AG09319 (cell line): ENCODE results near the gene HDAC9.

ENCODE experiments used
- DNase-seq: peaks from one replicate; pipeline ENCODE4 v3.0.0-alpha.2; 2010; ENCODE audit warnings: low read depth; ENCODE audit errors: extremely low read depth
- TF ChIP-seq, protein P1 (sequence below): IDR thresholded peaks from 2 replicates; pipeline ENCODE4 v1.5.1; 2011; ENCODE audit warnings: low read depth, mild to moderate bottlenecking, inconsistent platforms, low read length, moderate library complexity

HDAC9 gene

DNA sequence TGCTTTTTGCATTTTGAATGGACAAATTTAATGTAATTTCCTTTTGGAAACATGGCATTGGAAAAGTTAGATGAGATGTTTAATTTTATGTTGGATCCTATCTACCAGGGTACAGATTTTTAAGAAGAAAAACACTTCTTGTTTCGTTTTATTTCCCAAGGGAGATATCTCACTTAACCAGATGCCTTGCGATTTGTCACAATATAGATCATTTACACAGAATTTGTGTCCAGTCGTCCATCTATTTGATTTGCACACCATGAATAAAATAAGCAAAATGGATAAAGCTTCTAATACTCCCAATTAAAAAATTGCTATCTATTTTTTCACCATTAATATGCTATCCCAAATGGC, 25.7 kb downstream of the HDAC9 start:
- TF ChIP-seq, protein P1, sequence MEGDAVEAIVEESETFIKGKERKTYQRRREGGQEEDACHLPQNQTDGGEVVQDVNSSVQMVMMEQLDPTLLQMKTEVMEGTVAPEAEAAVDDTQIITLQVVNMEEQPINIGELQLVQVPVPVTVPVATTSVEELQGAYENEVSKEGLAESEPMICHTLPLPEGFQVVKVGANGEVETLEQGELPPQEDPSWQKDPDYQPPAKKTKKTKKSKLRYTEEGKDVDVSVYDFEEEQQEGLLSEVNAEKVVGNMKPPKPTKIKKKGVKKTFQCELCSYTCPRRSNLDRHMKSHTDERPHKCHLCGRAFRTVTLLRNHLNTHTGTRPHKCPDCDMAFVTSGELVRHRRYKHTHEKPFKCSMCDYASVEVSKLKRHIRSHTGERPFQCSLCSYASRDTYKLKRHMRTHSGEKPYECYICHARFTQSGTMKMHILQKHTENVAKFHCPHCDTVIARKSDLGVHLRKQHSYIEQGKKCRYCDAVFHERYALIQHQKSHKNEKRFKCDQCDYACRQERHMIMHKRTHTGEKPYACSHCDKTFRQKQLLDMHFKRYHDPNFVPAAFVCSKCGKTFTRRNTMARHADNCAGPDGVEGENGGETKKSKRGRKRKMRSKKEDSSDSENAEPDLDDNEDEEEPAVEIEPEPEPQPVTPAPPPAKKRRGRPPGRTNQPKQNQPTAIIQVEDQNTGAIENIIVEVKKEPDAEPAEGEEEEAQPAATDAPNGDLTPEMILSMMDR = no peak
- DNase-seq = no peak

DNA sequence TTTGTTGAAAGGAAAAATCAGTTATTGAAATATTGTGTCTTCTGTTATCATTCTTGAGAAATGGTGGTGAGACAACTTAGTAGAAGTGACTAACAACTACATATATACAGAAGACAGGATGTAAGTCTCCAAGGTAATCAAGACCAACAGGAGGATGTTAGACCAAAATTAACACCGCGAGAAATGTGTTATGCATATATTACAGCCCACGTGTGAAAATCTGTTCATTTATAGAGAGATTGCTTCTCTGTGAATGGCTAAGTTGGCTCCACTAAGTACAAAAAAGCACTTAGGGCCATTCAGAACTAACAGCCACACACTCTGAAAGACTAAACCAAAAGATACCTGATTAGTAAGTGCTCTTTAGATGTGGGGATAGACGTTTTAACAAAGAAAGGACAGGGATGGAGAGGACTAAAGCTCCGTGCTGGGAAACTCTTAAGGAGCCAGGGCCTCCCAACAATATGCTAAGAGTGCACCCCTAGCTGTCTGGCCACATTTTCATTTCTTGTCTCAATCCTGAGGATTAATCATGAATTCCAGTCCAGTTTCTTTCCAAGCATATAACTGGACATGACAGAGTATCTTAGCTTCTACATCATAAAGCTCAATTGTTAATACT, 26.5 kb downstream of the HDAC9 start:
- TF ChIP-seq, protein P1 = no peak
- no peak for DNase-seq

DNA sequence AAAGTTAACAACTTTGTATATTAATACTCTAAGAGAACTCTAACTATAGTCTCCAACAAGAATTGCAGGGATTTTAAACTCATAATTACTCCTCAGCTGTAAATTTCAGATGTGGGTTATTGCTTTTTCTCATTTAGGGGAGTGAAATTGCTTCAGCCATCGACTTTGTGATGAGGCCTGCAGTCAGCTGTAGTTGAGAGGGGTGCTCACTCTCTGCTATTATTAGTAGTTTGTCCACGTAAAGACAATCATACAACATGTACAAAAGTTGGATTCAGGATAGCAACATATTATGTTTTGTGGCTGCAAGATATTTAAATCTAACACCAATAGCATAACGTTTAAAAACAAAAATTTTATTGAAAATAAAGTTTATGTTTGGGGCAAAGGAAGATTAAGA, 28.7 kb downstream of the HDAC9 start:
- TF ChIP-seq, protein P1 = no peak
- no peak for DNase-seq

DNA sequence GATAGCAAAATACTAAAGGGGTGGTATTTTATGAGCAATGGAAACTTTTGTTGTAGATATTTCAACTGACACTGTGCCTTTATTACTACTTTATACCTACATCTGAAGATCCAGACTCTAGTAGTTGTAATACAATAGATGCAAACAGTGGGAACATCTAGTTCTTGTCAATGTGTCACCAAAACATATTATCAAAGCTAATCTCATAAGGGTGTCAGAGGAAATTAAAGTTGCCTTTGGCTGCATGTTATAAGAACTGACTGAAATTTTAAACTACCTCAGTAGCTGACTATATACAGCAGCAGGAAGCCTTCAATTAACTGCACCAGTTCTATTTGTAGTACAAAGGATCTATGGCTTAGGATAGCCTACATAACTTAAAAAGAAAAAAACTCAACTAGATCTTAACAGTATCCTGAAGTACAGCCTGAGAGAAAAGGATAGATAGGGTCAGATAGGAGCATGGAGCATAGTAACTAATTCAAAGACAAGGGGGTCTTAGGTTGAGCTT, 30.9 kb downstream of the HDAC9 start:
- no peak for DNase-seq
- TF ChIP-seq, protein P1 = no peak

DNA sequence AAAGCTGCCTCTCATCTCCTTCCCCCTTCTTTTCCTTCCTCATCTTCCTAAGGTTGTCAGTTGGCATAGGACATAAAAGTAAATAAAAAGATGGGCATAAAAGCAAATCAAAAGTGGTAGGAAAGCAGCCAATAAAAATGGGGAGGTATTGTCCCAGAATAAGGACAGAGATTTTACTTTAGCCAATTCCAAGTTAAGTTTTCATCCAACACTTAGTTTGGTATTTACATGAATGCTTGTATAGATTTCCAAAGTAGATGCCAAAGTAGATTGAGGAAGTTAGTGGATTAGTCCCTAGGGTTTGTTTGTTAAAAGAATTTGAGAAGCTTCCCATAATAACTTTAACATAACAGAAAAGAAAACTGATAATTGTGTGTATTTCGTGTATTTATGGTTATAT, 33.7 kb downstream of the HDAC9 start:
- TF ChIP-seq, protein P1 = no peak
- no peak for DNase-seq

DNA sequence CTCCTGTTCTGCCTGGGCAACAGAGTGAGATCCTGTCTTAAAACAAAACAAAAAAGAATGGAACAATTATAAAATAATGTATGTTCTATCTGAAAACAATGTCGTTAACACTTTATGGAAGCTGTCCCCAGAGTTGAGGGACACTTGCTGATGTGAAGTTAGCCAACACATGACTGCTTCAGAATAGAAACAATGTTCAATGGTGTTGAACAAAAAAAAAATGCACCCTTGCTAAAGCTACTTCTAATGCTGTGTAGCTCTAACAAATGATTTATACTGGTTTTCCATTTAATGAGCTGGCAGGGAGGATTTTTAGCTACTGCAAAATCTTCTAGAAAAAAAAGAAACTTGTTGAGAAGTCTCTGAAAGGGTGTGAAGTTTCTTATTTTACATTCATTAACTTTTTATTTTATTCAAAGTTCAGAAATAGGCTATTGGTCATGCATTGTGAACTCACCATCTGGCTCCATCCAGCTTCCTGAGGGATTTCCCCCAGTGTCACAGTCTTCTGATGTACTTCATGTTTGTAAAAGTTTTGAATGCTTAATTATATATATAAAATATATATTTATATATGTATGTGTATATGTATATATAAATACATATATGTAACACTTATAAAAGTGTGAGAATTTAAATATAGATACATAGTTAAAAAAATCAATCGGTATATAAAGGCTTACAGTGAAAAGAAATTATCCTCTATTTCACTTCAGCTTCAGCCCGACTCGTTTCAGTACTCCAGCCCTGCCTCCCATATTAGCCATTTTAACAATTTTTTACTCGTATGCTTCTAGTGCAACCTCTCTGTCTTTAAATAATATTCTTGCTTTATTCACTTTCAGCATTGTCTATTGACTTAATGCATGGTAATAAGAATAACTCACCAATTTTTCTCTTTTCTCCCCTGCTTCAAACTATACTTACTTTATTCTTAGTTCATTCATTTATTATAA, 35.0 kb downstream of the HDAC9 start:
- TF ChIP-seq, protein P1 = no peak
- no peak for DNase-seq

DNA sequence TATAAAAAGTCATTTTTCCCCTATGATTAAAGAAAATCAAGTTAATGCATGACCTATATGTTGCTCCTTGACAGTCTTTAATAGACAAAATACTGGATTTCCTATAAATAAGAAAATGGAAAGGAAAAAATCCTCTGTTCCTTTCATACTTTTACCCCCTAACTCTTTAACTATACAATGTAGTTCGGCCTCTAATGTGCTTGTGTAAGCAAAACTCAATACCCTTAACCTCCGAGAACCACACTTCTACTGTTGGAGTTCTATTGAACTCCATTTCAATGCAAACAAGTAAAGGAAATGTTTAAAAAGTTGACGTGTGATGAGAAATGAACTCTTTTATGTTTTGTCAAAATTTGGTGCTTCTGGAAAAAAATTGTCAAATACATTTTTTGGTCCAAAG, 36.0 kb downstream of the HDAC9 start:
- DNase-seq = no peak
- TF ChIP-seq, protein P1 = no peak
